Liver (tissue), 3 donors: ENCODE results near the gene CCDC192.

Source experiments
- FOXA1 ChIP-seq: IDR thresholded peaks from 2 replicates; pipeline ENCODE4 v1.6.1; 2016; ENCODE audit warnings: antibody characterized with exemption
- RAD21 ChIP-seq, 2 donors: IDR thresholded peaks; 2 replicates each; pipeline ENCODE4 v1.6.1; 2016; ENCODE audit warnings: antibody characterized with exemption in 2 of 2, mild to moderate bottlenecking in 2 of 2
- SP1 ChIP-seq: IDR thresholded peaks from 2 replicates; pipeline ENCODE4 v1.6.1; 2018; ENCODE audit warnings: antibody characterized with exemption, mild to moderate bottlenecking
- TF ChIP-seq, protein P1 (sequence below): fragments of 150-350 bp; IDR thresholded peaks from 2 replicates; pipeline ENCODE4 v1.5.1; 2017; ENCODE audit warnings: improper control_type of control experiment, low read depth, low read length; ENCODE audit not compliant: missing input control
- TF ChIP-seq, protein P2 (sequence below): IDR thresholded peaks from 2 replicates; pipeline ENCODE4 v1.6.1; 2016; ENCODE audit warnings: antibody characterized with exemption, mild to moderate bottlenecking
- TF ChIP-seq, protein P3 (sequence below): IDR thresholded peaks from 2 replicates; pipeline ENCODE4 v1.6.1; 2016; ENCODE audit warnings: antibody characterized with exemption
- TF ChIP-seq, protein P4 (sequence below): IDR thresholded peaks from 2 replicates; pipeline ENCODE4 v1.6.1; 2016; ENCODE audit warnings: antibody characterized with exemption
- donor health status: healthy.
- donor health status: healthy.

DNA sequence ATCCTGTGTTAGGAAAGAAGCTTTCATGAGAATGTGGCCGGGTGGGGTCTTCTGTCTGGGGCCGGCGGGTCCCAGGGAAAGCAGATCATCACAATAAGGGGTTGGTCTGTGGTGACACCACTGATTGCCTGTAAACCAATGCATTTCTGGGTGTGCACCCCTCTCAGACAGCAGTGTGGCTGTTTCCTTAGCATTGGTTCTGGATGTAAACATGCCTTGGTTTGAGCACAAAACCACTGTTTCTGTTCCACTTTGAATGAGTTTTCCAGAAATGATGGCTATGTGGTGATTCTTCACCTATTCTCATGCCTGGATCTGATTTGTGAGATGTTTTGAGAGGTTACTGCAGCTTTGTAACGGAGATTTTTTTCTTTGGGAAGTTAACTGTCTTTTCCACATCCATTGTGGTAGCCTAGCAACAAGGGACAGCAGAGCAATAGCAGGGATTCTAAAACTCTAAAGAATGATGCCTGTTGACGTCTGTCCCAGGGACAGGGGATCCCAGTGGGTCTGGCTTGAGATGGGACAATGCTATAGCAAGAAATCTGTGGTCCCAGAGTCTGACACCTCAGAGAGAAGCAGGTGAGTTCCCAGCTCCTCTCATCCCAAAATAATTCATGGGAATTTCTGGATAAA, at the start of gene CCDC192:
- TF ChIP-seq, protein P1, sequence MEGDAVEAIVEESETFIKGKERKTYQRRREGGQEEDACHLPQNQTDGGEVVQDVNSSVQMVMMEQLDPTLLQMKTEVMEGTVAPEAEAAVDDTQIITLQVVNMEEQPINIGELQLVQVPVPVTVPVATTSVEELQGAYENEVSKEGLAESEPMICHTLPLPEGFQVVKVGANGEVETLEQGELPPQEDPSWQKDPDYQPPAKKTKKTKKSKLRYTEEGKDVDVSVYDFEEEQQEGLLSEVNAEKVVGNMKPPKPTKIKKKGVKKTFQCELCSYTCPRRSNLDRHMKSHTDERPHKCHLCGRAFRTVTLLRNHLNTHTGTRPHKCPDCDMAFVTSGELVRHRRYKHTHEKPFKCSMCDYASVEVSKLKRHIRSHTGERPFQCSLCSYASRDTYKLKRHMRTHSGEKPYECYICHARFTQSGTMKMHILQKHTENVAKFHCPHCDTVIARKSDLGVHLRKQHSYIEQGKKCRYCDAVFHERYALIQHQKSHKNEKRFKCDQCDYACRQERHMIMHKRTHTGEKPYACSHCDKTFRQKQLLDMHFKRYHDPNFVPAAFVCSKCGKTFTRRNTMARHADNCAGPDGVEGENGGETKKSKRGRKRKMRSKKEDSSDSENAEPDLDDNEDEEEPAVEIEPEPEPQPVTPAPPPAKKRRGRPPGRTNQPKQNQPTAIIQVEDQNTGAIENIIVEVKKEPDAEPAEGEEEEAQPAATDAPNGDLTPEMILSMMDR = no peak
- TF ChIP-seq RAD21 (IDR thresholded peaks at IDR 0.05) (no peak), FOXA1 (no peak), SP1 (no peak)
- TF ChIP-seq, protein P2, sequence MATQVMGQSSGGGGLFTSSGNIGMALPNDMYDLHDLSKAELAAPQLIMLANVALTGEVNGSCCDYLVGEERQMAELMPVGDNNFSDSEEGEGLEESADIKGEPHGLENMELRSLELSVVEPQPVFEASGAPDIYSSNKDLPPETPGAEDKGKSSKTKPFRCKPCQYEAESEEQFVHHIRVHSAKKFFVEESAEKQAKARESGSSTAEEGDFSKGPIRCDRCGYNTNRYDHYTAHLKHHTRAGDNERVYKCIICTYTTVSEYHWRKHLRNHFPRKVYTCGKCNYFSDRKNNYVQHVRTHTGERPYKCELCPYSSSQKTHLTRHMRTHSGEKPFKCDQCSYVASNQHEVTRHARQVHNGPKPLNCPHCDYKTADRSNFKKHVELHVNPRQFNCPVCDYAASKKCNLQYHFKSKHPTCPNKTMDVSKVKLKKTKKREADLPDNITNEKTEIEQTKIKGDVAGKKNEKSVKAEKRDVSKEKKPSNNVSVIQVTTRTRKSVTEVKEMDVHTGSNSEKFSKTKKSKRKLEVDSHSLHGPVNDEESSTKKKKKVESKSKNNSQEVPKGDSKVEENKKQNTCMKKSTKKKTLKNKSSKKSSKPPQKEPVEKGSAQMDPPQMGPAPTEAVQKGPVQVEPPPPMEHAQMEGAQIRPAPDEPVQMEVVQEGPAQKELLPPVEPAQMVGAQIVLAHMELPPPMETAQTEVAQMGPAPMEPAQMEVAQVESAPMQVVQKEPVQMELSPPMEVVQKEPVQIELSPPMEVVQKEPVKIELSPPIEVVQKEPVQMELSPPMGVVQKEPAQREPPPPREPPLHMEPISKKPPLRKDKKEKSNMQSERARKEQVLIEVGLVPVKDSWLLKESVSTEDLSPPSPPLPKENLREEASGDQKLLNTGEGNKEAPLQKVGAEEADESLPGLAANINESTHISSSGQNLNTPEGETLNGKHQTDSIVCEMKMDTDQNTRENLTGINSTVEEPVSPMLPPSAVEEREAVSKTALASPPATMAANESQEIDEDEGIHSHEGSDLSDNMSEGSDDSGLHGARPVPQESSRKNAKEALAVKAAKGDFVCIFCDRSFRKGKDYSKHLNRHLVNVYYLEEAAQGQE = no peak
- TF ChIP-seq, protein P3, sequence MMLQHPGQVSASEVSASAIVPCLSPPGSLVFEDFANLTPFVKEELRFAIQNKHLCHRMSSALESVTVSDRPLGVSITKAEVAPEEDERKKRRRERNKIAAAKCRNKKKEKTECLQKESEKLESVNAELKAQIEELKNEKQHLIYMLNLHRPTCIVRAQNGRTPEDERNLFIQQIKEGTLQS = no peak
- TF ChIP-seq, protein P4, sequence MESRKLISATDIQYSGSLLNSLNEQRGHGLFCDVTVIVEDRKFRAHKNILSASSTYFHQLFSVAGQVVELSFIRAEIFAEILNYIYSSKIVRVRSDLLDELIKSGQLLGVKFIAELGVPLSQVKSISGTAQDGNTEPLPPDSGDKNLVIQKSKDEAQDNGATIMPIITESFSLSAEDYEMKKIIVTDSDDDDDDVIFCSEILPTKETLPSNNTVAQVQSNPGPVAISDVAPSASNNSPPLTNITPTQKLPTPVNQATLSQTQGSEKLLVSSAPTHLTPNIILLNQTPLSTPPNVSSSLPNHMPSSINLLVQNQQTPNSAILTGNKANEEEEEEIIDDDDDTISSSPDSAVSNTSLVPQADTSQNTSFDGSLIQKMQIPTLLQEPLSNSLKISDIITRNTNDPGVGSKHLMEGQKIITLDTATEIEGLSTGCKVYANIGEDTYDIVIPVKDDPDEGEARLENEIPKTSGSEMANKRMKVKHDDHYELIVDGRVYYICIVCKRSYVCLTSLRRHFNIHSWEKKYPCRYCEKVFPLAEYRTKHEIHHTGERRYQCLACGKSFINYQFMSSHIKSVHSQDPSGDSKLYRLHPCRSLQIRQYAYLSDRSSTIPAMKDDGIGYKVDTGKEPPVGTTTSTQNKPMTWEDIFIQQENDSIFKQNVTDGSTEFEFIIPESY = no peak
